Measurements from ENCODE around the gene FOXA2.

GRCh38 chr20:22563062-22563965, 21.1 kb downstream of the FOXA2 start:
- no peak for TF ChIP-seq EZH2 (IDR thresholded peaks at IDR 0.05)
- no peak for TF ChIP-seq POLR2AphosphoS5 (IDR thresholded peaks at IDR 0.05; ENCODE audit: borderline replicate concordance, low read depth, low read length)

All from SK-N-MC (cell line).